Activated T-helper 1 cell treated with anti-CD3 and anti-CD28 coated beads, Interleukin-12 subunit alpha, Interleukin-12 subunit beta, Interleukin-2, Interleukin-4 antibody, amounts not matched to agents 30 ng/mL and 10 ng/mL and 1 ng/mL, durations not matched to agents 14 hours and 24 hours and 36 hours (primary cell): ENCODE results near the gene MAG. TPM values are rescaled to one million over a fixed set of nuclear protein-coding genes. Genes with fewer than 3 reads are reported as not detected.

Experiments used
- DNase-seq: peaks from one replicate; pipeline ENCODE4 v3.0.0; 2021; ENCODE audit warnings: low spot score
- H3K27ac Mint-ChIP-seq: one replicate; pipeline ENCODE4 v1.8.0; 2021; ENCODE audit warnings: mild to moderate bottlenecking, mixed read lengths
- H3K27me3 Mint-ChIP-seq: one replicate; pipeline ENCODE4 v1.8.0; 2022; ENCODE audit warnings: mild to moderate bottlenecking, moderate library complexity, mixed read lengths; ENCODE audit not compliant: insufficient read depth
- H3K36me3 Mint-ChIP-seq: one replicate; pipeline ENCODE4 v1.8.0; 2021; ENCODE audit warnings: low read depth, mixed read lengths
- H3K4me1 Mint-ChIP-seq: one replicate; pipeline ENCODE4 v1.8.0; 2021; ENCODE audit warnings: low read depth, mixed read lengths
- H3K4me3 Mint-ChIP-seq: one replicate; pipeline ENCODE4 v1.8.0; 2021; ENCODE audit warnings: mild to moderate bottlenecking, moderate library complexity, mixed read lengths
- H3K9me3 Mint-ChIP-seq: one replicate; pipeline ENCODE4 v1.8.0; 2021; ENCODE audit warnings: mixed read lengths
- intact Hi-C: fragments of 100-400 bp; cut with micrococcal nuclease; formaldehyde crosslinking; loops from one replicate; pipeline ENCODE4 v1.15.1; 2024
- total RNA-seq: library from RNA; stranded (reverse); gene quantifications from 2 replicates; pipeline ENCODE4 v1.2.3, GENCODE V29; 2022

Gene MAG
- total RNA-seq, 1 donor from 2014 or later = not detected

- peak within 1 kb of the TSS; percentile 94 for H3K27ac Mint-ChIP-seq
- peaks cover 33% of the 10 kb centered on the region for H3K36me3 Mint-ChIP-seq
- intact Hi-C loops = loop anchor here (1.0 to 10.0 kb wide), 9 partner anchors 20 to 360 kb away; partner anchors contain the start of genes FFAR1 and TMEM147
Measured at GRCh38 chr19:35268536-35269437, 23.2 kb upstream of the MAG start, which contains the start of gene USF2. Gene USF2 (plus strand): TSS chr19:35268962. CDS start chr19:35269102, 140 bp downstream.

GRCh38 chr19:35269438-35270117 lies 22.4 kb upstream of the MAG start:
- Mint-ChIP-seq H3K4me1 (peaks cover 17% of the 10 kb centered on the region), H3K27ac (peak overlapping the region; percentile 34), H3K36me3 (peaks cover 36% of the 10 kb centered on the region), H3K4me3 (peak overlapping the region; percentile 77), H3K9me3 (no peaks in the 10 kb centered on the region), H3K27me3 (no peaks in the 10 kb centered on the region)
- DNase-seq = peak; percentile 71
- intact Hi-C loops = loop anchor here (1.0 to 10.0 kb wide), 7 partner anchors 57 to 278 kb away; partner anchors contain the start of genes FFAR1 and TMEM147

More at GRCh38 chr19:35268536-35269437, 23.2 kb upstream of the MAG start, which contains the start of gene USF2:
- Mint-ChIP-seq H3K9me3 (no peaks in the 10 kb centered on the region), H3K27me3 (no peaks in the 10 kb centered on the region), H3K4me1 (peaks cover 17% of the 10 kb centered on the region), H3K4me3 (peak within 1 kb of the TSS; percentile 93)
- peak; percentile 54 for DNase-seq

- peaks cover 17% of the 10 kb centered on the region for H3K4me1 Mint-ChIP-seq
- H3K4me3 Mint-ChIP-seq = peak overlapping the region; percentile 75
- DNase-seq = no peak
- intact Hi-C loops = no loop called here
- no peaks in the 10 kb centered on the region for H3K27me3 Mint-ChIP-seq
- H3K36me3 Mint-ChIP-seq = peaks cover 38% of the 10 kb centered on the region
- no peak overlapping the region for H3K27ac Mint-ChIP-seq
- no peaks in the 10 kb centered on the region for H3K9me3 Mint-ChIP-seq
Measured at GRCh38 chr19:35270381-35270811, 21.6 kb upstream of the MAG start.

- Mint-ChIP-seq H3K27me3 (no peaks in the 10 kb centered on the region), H3K4me1 (peaks cover 7% of the 10 kb centered on the region), H3K9me3 (no peaks in the 10 kb centered on the region), H3K36me3 (peaks cover 42% of the 10 kb centered on the region), H3K4me3 (no peak overlapping the region), H3K27ac (no peak overlapping the region)
- intact Hi-C loops = no loop called here
- DNase-seq = no peak
Measured at GRCh38 chr19:35271546-35271945, 20.4 kb upstream of the MAG start.

- Mint-ChIP-seq H3K27me3 (no peaks in the 10 kb centered on the region), H3K27ac (peak overlapping the region; percentile 61), H3K4me3 (no peak overlapping the region), H3K4me1 (peaks cover 6% of the 10 kb centered on the region), H3K36me3 (peaks cover 45% of the 10 kb centered on the region), H3K9me3 (no peaks in the 10 kb centered on the region)
- DNase-seq = no peak
- intact Hi-C loops = no loop called here
Measured at GRCh38 chr19:35272122-35272719, 19.7 kb upstream of the MAG start.

GRCh38 chr19:35272954-35273649 lies 18.9 kb upstream of the MAG start:
- Mint-ChIP-seq H3K27me3 (no peaks in the 10 kb centered on the region), H3K27ac (peak overlapping the region; percentile 6), H3K9me3 (no peaks in the 10 kb centered on the region), H3K4me3 (no peak overlapping the region), H3K4me1 (peaks cover 6% of the 10 kb centered on the region), H3K36me3 (peaks cover 45% of the 10 kb centered on the region)
- intact Hi-C loops = no loop called here
- DNase-seq = no peak

- H3K36me3 Mint-ChIP-seq = peaks cover 45% of the 10 kb centered on the region
- H3K4me3 Mint-ChIP-seq = no peak overlapping the region
- peaks cover 6% of the 10 kb centered on the region for H3K4me1 Mint-ChIP-seq
- H3K27me3 Mint-ChIP-seq = no peaks in the 10 kb centered on the region
- H3K27ac Mint-ChIP-seq = no peak overlapping the region
- DNase-seq = no peak
- intact Hi-C loops = no loop called here
- no peaks in the 10 kb centered on the region for H3K9me3 Mint-ChIP-seq
Measured at GRCh38 chr19:35273686-35274259, 18.2 kb upstream of the MAG start.

- no peaks in the 10 kb centered on the region for H3K27me3 Mint-ChIP-seq
- no peaks in the 10 kb centered on the region for H3K9me3 Mint-ChIP-seq
- H3K36me3 Mint-ChIP-seq = peaks cover 45% of the 10 kb centered on the region
- H3K27ac Mint-ChIP-seq = no peak overlapping the region
- intact Hi-C loops = no loop called here
- no peak overlapping the region for H3K4me3 Mint-ChIP-seq
- H3K4me1 Mint-ChIP-seq = peaks cover 6% of the 10 kb centered on the region
- DNase-seq = no peak
Measured at GRCh38 chr19:35274323-35274722, 17.6 kb upstream of the MAG start.

- intact Hi-C loops = no loop called here
- no peak for DNase-seq
- peaks cover 30% of the 10 kb centered on the region for H3K36me3 Mint-ChIP-seq
- peaks cover 6% of the 10 kb centered on the region for H3K4me1 Mint-ChIP-seq
- no peak overlapping the region for H3K27ac Mint-ChIP-seq
- H3K4me3 Mint-ChIP-seq = no peak overlapping the region
- H3K9me3 Mint-ChIP-seq = no peaks in the 10 kb centered on the region
- H3K27me3 Mint-ChIP-seq = peaks cover 3% of the 10 kb centered on the region
Measured at GRCh38 chr19:35276706-35277281, 15.2 kb upstream of the MAG start.

GRCh38 chr19:35278578-35279284 lies 13.2 kb upstream of the MAG start:
- Mint-ChIP-seq H3K27ac (no peak overlapping the region), H3K4me1 (no peaks in the 10 kb centered on the region), H3K4me3 (no peak overlapping the region), H3K36me3 (peaks cover 15% of the 10 kb centered on the region), H3K9me3 (no peaks in the 10 kb centered on the region), H3K27me3 (peaks cover 13% of the 10 kb centered on the region)
- intact Hi-C loops = no loop called here
- DNase-seq = no peak

GRCh38 chr19:35279374-35279773 lies 12.6 kb upstream of the MAG start:
- Mint-ChIP-seq H3K36me3 (peaks cover 10% of the 10 kb centered on the region), H3K9me3 (no peaks in the 10 kb centered on the region), H3K4me3 (no peak overlapping the region), H3K27ac (no peak overlapping the region), H3K4me1 (no peaks in the 10 kb centered on the region), H3K27me3 (peaks cover 13% of the 10 kb centered on the region)
- DNase-seq = no peak
- intact Hi-C loops = no loop called here
